ENCODE measurements around the gene CNPPD1. TPM values are rescaled to one million over a fixed set of nuclear protein-coding genes. Genes with fewer than 3 reads are reported as not detected.

CNPPD1 gene
- total RNA-seq, 1 experiment from 2014 or later, result 38.2 TPM

DNA sequence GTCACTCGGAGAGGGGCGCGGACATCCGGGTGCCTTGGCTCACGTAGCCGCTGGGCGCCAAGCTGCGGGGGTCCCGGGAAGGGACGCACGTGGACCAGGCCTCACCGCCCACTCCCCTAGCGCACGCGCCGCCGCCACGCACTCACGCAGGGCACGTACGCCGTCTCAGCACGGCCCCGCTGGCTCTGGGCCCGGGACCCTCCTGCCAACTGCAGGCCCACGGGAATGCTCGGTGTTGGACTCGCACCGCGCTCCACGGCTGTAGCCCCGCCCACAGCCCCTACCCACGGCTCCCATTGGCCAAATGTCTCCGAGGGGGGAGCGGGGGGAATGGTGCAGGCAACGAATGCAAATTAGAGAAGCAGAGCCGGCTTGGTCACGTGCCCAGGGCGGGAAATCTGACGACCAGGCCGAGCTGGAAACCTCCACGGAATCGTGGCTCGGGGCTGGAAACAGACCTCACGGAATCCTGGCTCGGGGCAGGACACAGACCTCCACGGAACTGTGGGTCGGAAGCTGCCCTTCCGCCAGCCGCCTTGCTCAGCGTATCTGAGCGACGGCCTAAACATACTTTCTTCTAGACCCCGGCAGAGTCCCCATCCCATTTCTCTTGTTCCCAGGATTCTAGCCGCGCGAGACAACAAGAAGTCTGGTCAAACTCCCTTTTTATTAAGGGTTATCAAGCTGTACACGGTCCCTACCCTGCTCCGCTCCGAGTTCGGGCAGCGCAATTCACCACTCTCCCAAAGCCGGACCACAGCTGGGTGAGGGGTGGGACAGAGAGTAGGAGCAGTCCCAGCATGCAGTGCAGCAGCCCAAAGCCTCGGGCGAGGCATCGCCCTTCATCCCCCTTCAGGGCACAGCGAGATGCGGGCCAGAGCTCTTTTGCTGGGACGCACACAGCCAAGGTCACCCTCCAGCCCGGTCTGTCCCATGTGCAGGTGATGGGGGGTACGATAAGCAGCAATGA is 42.3 kb upstream of the CNPPD1 start, which contains the start of gene ABCB6:
Gene ABCB6, minus strand, starts transcription at position 227 of the 970 bp plus-strand sequence. CDS start 285 bp downstream, outside the sequence.
- Histone ChIP-seq H3K27ac (ENCODE audit: low read length) (peak within 1 kb of the TSS; percentile 77), H4K20me1 (ENCODE audit: low read length) (no peaks in the 10 kb centered on the region), H3K4me1 (ENCODE audit: insufficient read depth, low read length) (peaks cover 19% of the 10 kb centered on the region), H3K4me2 (ENCODE audit: low read length) (peak within 1 kb of the TSS; percentile 96), H3K9me3 (ENCODE audit: low read length) (no peaks in the 10 kb centered on the region), H3K9me2 (replicated peaks; ENCODE audit: low read length) (no peaks in the 10 kb centered on the region), H3K9ac (ENCODE audit: low read length) (peak within 1 kb of the TSS; percentile 69), H3K27me3 (ENCODE audit: low read length) (no peaks in the 10 kb centered on the region), H3K36me3 (ENCODE audit: low read depth, low read length) (peaks cover 11% of the 10 kb centered on the region), H3K4me3 (ENCODE audit: low read length) (peak within 1 kb of the TSS; percentile 69), H2AFZ (ENCODE audit: low read length) (peak within 1 kb of the TSS; percentile 77), H3K79me2 (ENCODE audit: low read length) (peaks cover 8% of the 10 kb centered on the region; the same call in 1 of the 2 replicates), H3F3A (ENCODE audit: low read length, unreplicated experiment) (peaks cover 3% of the 10 kb centered on the region)
- no TSS peak for BruUV-seq (replicated peaks)
- CTCF ChIA-PET, result no interaction called here
- TF ChIP-seq, protein P1, sequence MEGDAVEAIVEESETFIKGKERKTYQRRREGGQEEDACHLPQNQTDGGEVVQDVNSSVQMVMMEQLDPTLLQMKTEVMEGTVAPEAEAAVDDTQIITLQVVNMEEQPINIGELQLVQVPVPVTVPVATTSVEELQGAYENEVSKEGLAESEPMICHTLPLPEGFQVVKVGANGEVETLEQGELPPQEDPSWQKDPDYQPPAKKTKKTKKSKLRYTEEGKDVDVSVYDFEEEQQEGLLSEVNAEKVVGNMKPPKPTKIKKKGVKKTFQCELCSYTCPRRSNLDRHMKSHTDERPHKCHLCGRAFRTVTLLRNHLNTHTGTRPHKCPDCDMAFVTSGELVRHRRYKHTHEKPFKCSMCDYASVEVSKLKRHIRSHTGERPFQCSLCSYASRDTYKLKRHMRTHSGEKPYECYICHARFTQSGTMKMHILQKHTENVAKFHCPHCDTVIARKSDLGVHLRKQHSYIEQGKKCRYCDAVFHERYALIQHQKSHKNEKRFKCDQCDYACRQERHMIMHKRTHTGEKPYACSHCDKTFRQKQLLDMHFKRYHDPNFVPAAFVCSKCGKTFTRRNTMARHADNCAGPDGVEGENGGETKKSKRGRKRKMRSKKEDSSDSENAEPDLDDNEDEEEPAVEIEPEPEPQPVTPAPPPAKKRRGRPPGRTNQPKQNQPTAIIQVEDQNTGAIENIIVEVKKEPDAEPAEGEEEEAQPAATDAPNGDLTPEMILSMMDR (conservative IDR thresholded peaks at IDR 0.05; ENCODE audit: low read depth, low read length), result no peak
- TF ChIP-seq EZH2phosphoT487 (IDR thresholded peaks at IDR 0.05; ENCODE audit: borderline replicate concordance, low read length) (no peak), EZH2 (IDR thresholded peaks at IDR 0.05; ENCODE audit: low read length, unreplicated experiment) (no peak)
- ATAC-seq, result peak; percentile 66
- POLR2A ChIA-PET (ENCODE audit: unreplicated experiment), result interaction anchor here (0.6 kb wide), 1 partner anchor 42 kb away, joined by 3 read pairs; the partner anchor contains the start of gene CNPPD1
- DNase-seq, result peak; percentile 83
- intact Hi-C loops (cut with micrococcal nuclease), result loop anchor here (1.0 to 2.0 kb wide), 3 partner anchors 30 to 76 kb away; partner anchors contain the start of gene DNAJB2

DNA sequence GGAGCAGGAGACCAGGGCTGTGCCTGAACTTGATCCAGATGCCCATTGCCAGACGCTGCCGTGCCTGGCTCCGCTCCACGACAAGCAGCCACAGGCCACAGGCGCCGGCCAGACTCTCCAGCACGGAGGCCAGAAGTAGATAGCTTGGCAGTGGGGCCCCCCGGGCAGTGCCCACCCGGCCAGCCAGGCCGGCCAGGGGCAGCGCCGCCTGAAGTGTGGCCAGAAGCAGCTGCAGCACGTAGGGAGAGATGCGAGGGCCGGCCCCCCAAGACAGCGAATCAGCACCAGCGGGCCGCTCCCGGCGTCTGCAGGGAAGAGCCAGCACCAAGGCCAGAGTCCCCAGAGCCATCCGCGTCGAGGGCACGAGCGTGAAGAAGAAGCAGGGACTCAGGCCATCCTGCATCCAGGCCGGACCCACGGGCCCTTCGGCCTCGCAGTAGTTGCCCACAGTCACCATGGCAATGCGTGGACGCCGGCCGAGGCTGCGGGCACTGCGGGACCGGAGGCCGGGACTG is 41.5 kb upstream of the CNPPD1 start:
- H3K27ac ChIP-seq (ENCODE audit: low read length), result peak overlapping the region; percentile 77
- peak overlapping the region; percentile 96 for H3K4me2 ChIP-seq (ENCODE audit: low read length)
- H3K4me3 ChIP-seq (ENCODE audit: low read length), result peak overlapping the region; percentile 69
- ATAC-seq (peak; percentile 68), DNase-seq (peak; percentile 57)
- intact Hi-C loops (cut with micrococcal nuclease), result loop anchor here (1.0 to 2.0 kb wide), 3 partner anchors 31 to 77 kb away; partner anchors contain the start of gene DNAJB2
- no peaks in the 10 kb centered on the region for H3K9me2 ChIP-seq (replicated peaks; ENCODE audit: low read length)
- H3K9me3 ChIP-seq (ENCODE audit: low read length), result no peaks in the 10 kb centered on the region
- TSS peak; percentile 70 for BruUV-seq (replicated peaks)
- peaks cover 3% of the 10 kb centered on the region for H3F3A ChIP-seq (ENCODE audit: low read length, unreplicated experiment)
- no peaks in the 10 kb centered on the region for H4K20me1 ChIP-seq (ENCODE audit: low read length)
- no peak for TF ChIP-seq EZH2 (IDR thresholded peaks at IDR 0.05; ENCODE audit: low read length, unreplicated experiment)
- TF ChIP-seq, protein P1 (conservative IDR thresholded peaks at IDR 0.05; ENCODE audit: low read depth, low read length), result no peak; the same call in 1 of the 2 replicates
- TF ChIP-seq EZH2phosphoT487 (IDR thresholded peaks at IDR 0.05; ENCODE audit: borderline replicate concordance, low read length), result no peak
- peaks cover 19% of the 10 kb centered on the region for H3K4me1 ChIP-seq (ENCODE audit: insufficient read depth, low read length)
- no peaks in the 10 kb centered on the region for H3K27me3 ChIP-seq (ENCODE audit: low read length)
- peaks cover 8% of the 10 kb centered on the region; the same call in 1 of the 2 replicates for H3K79me2 ChIP-seq (ENCODE audit: low read length)
- ChIA-PET CTCF (interaction anchor here (0.7 kb wide), 1 partner anchor 223 kb away, joined by 4 read pairs; no protein-coding TSS in a partner anchor), POLR2A (ENCODE audit: unreplicated experiment) (interaction anchor here (0.6 to 1.0 kb wide), 3 partner anchors 26 to 42 kb away, joined by 3 to 23 read pairs (median 3); partner anchors contain the start of gene CNPPD1)
- H2AFZ ChIP-seq (ENCODE audit: low read length), result peak overlapping the region; percentile 77
- peaks cover 4% of the 10 kb centered on the region for H3K36me3 ChIP-seq (ENCODE audit: low read depth, low read length)
- peak overlapping the region; percentile 69 for H3K9ac ChIP-seq (ENCODE audit: low read length)
